ENCODE data around the gene SERPINA12.
"Not testable (repeated sequence)": the region's sequence is repeated elsewhere in the genome, so short reads cannot be mapped to it uniquely, and the experiment has no call there.

GRCh38 chr14:94482132-94483070 lies 26.9 kb downstream of the SERPINA12 start:
- TF ChIP-seq YY1 (IDR thresholded peaks at IDR 0.05; ENCODE audit: insufficient read depth, insufficient read length); ZNF274 (IDR thresholded peaks at IDR 0.05; ENCODE audit: low read depth, low read length); SUZ12 (IDR thresholded peaks at IDR 0.05; ENCODE audit: extremely low read depth, insufficient read depth, insufficient read length): not testable (repeated sequence)
